OCI-LY3 (cell line): ENCODE measurements around the gene C12orf57.

ENCODE experiments used
- H2AFZ ChIP-seq: fragments of 200-600, 300-600 bp; shearing (Covaris generic); 2 replicates; pipeline ENCODE4 v1.6.0; 2014; ENCODE audit warnings: antibody characterized with exemption, low read depth, low read length
- H3K27ac ChIP-seq: fragments of 200-600, 300-600 bp; sonication (generic); 2 replicates; pipeline ENCODE4 v1.5.1; 2014; ENCODE audit warnings: mild to moderate bottlenecking, low read length, moderate library complexity, mixed read lengths
- H3K27me3 ChIP-seq: fragments of 200-600, 300-600 bp; sonication (generic); 2 replicates; pipeline ENCODE4 v1.6.1; 2014; ENCODE audit warnings: low read depth, low read length, mixed read lengths
- H3K36me3 ChIP-seq: fragments of 200-600, 300-600 bp; sonication (generic); replicated peaks from 2 replicates; pipeline ENCODE3; 2014; ENCODE audit warnings: low read depth, low read length, mixed read lengths
- H3K4me1 ChIP-seq: fragments of 300-600, 200-600 bp; sonication (generic); 2 replicates; pipeline ENCODE4 v1.6.1; 2014; ENCODE audit warnings: low read length, mixed read lengths
- H3K4me2 ChIP-seq: fragments of 200-600, 300-600 bp; sonication (generic); 2 replicates; pipeline ENCODE4 v1.6.1; 2014; ENCODE audit warnings: low read length, mixed read lengths
- H3K4me3 ChIP-seq: fragments of 300-600, 200-600 bp; sonication (generic); 2 replicates; pipeline ENCODE4 v1.5.1; 2014; ENCODE audit warnings: antibody characterized with exemption, mild to moderate bottlenecking, low read length, moderate library complexity
- H3K79me2 ChIP-seq: fragments of 300-600, 200-600 bp; shearing (Covaris generic); 2 replicates; pipeline ENCODE4 v1.6.1; 2014; ENCODE audit warnings: mild to moderate bottlenecking, low read length, mixed read lengths
- H3K9ac ChIP-seq: fragments of 300-600, 200-600 bp; shearing (Covaris generic); 2 replicates; pipeline ENCODE4 v1.6.0; 2014; ENCODE audit warnings: mild to moderate bottlenecking, low read length, moderate library complexity
- H3K9me3 ChIP-seq: fragments of 200-600, 300-600 bp; shearing (Covaris generic); 2 replicates; pipeline ENCODE4 v1.6.1; 2014; ENCODE audit warnings: low read length, mixed read lengths; ENCODE audit not compliant: insufficient read depth
- H4K20me1 ChIP-seq: fragments of 200-600, 300-600 bp; sonication (generic); 2 replicates; pipeline ENCODE4 v1.6.1; 2016; ENCODE audit warnings: low read length, mixed read lengths; ENCODE audit not compliant: insufficient read depth
- EZH2phosphoT487 ChIP-seq: fragments of 200-600 bp; shearing (Covaris generic); IDR thresholded peaks from 2 replicates; pipeline ENCODE4 v1.6.1; 2018; ENCODE audit warnings: antibody characterized with exemption, mixed run types, low read depth
- TF ChIP-seq, protein P1 (sequence below): fragments of 200-600, 300-600 bp; sonication (generic); IDR thresholded peaks from 2 replicates; pipeline ENCODE4 v1.5.1; 2014; ENCODE audit warnings: antibody characterized with exemption, low read length, low read depth

The C12orf57 gene

DNA sequence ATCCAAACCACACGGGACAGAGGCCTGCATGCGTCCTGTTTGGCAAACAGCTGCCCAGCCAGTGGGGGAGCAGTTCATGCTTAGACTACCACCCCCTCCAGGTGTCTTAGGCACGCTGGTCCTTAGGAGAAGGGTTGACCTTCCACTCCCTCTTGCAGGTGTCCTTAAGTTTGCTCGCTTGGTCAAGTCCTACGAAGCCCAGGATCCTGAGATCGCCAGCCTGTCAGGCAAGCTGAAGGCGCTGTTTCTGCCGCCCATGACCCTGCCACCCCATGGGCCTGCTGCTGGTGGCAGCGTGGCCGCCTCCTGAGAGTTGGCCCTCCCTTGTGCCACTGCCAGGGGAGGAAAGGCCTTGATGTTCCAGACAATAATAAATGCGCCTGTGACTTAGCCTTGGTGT, 1.8 kb downstream of the C12orf57 start:
- H3K4me1 ChIP-seq: peaks cover 44% of the 10 kb centered on the region
- H3K9me3 ChIP-seq: no peaks in the 10 kb centered on the region
- no peaks in the 10 kb centered on the region for H4K20me1 ChIP-seq
- H3K4me3 ChIP-seq: peak overlapping the region; percentile 82
- H3K27me3 ChIP-seq: no peaks in the 10 kb centered on the region
- peak overlapping the region; percentile 93 for H3K4me2 ChIP-seq
- H2AFZ ChIP-seq: peak overlapping the region; percentile 24; the same call in 1 of the 2 replicates
- no peaks in the 10 kb centered on the region for H3K36me3 ChIP-seq
- H3K27ac ChIP-seq: peak overlapping the region; percentile 85
- TF ChIP-seq, protein P1, sequence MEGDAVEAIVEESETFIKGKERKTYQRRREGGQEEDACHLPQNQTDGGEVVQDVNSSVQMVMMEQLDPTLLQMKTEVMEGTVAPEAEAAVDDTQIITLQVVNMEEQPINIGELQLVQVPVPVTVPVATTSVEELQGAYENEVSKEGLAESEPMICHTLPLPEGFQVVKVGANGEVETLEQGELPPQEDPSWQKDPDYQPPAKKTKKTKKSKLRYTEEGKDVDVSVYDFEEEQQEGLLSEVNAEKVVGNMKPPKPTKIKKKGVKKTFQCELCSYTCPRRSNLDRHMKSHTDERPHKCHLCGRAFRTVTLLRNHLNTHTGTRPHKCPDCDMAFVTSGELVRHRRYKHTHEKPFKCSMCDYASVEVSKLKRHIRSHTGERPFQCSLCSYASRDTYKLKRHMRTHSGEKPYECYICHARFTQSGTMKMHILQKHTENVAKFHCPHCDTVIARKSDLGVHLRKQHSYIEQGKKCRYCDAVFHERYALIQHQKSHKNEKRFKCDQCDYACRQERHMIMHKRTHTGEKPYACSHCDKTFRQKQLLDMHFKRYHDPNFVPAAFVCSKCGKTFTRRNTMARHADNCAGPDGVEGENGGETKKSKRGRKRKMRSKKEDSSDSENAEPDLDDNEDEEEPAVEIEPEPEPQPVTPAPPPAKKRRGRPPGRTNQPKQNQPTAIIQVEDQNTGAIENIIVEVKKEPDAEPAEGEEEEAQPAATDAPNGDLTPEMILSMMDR: no peak
- TF ChIP-seq EZH2phosphoT487: no peak
- peak overlapping the region; percentile 70 for H3K9ac ChIP-seq
- H3K79me2 ChIP-seq: no peaks in the 10 kb centered on the region

DNA sequence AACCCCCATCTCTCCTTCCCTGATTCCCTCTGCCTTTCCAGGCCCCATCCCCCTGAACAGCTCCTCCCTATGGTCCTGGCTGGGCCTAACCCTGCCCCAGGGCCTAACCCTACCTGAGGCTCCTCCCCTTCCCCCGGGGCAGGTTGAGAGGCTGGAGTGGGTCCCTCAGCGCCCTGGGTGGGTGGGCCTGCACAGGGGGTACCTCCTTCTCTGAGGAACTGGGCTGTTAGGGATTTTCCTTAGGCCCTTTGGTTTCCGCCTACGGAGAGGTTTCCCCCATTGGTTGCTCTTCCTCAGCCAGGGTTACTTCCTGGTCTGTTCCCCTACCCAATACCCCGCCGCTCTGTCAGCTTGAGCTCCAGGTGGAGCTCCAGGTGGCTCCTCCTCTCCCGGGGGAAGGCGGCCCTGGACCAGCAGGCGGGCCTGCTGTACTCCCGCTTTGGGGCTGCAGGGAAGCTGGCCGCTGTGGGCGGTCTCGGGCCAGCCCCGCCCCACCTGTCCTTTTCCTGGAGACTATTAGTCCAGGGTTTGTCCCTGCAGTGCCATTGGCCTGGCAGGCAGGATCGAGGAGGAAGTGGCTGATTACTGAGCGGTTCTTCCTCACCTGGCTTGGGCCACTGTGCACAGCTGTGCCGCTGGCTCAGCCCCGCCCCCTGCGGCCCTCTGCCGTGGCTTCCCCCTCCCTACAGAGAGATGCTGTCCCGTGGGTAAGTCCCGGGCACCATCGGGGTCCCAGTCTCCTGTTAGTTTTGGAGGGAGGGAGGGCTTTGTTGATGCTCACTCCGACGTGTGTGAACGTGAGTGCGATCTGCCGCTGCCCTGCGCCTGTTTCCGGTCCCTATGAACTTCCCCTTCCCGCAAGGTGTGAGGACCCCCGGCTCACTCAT, 2.5 kb downstream of the C12orf57 start:
- no peak for TF ChIP-seq EZH2phosphoT487
- Histone ChIP-seq H3K9me3 (no peaks in the 10 kb centered on the region), H4K20me1 (no peaks in the 10 kb centered on the region), H3K27ac (peak overlapping the region; percentile 85), H3K4me2 (peak overlapping the region; percentile 93), H3K9ac (peak overlapping the region; percentile 70), H3K4me3 (peak overlapping the region; percentile 82), H3K36me3 (no peaks in the 10 kb centered on the region), H3K27me3 (no peaks in the 10 kb centered on the region), H2AFZ (peak overlapping the region; percentile 8), H3K79me2 (peaks cover 1% of the 10 kb centered on the region), H3K4me1 (peaks cover 48% of the 10 kb centered on the region)

DNA sequence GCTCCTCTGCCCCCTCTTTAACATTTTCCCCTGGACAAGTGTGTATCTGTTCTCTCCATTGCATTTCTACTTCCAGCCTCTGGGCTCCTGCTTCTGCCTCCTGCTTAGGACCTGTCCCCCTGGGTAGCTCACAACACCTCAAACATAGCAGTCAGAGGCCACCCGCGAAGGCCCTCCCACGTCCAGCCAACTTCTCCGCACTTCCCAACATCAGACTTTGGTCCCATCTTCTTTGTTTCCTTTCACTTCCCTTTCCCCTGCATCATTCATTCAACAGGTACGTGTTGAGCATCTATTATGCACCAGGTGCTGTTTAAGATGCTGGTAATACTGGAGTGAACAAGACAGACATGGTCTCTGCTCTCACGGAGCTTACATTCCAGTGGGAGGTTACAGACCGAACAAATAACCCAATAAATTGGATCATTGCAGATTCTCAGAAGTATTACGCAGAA, 3.1 kb downstream of the C12orf57 start:
- TF ChIP-seq EZH2phosphoT487: no peak
- TF ChIP-seq, protein P1: no peak
- Histone ChIP-seq H4K20me1 (no peaks in the 10 kb centered on the region), H2AFZ (peak overlapping the region; percentile 8), H3K4me3 (peak overlapping the region; percentile 82), H3K27me3 (no peaks in the 10 kb centered on the region), H3K79me2 (peaks cover 8% of the 10 kb centered on the region), H3K4me1 (peaks cover 48% of the 10 kb centered on the region), H3K4me2 (peak overlapping the region; percentile 93), H3K36me3 (no peaks in the 10 kb centered on the region), H3K27ac (peak overlapping the region; percentile 85), H3K9ac (peak overlapping the region; percentile 70), H3K9me3 (no peaks in the 10 kb centered on the region)

DNA sequence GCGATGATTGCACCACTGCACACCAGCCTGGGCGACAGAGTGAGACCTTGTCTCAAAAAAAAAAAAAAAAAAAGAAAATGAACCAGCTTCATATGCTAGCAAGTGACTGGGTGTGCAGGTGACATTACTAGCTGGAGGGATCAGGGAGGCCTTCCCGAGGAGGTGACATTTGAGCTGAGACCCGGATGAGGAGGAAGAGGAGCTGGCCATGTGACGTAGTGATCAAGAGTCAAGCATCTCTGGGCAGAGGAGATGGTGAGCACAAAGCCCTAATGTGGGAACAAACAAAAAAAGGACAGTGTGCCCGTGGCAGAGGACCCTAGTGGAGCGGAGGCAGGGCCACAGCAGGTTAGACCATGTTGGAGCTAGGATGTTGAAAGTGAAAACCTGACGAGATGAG, 3.8 kb downstream of the C12orf57 start:
- H3K27ac ChIP-seq: no peak overlapping the region
- H3K9ac ChIP-seq: no peak overlapping the region
- H3K27me3 ChIP-seq: no peaks in the 10 kb centered on the region
- H3K9me3 ChIP-seq: no peaks in the 10 kb centered on the region
- no peak overlapping the region for H3K4me2 ChIP-seq
- peaks cover 14% of the 10 kb centered on the region for H3K79me2 ChIP-seq
- no peak overlapping the region for H2AFZ ChIP-seq
- H3K36me3 ChIP-seq: no peaks in the 10 kb centered on the region
- no peaks in the 10 kb centered on the region for H4K20me1 ChIP-seq
- H3K4me3 ChIP-seq: no peak overlapping the region
- no peak for TF ChIP-seq EZH2phosphoT487
- H3K4me1 ChIP-seq: peaks cover 55% of the 10 kb centered on the region
